ENCODE measurements around the gene GPC6.

Gene GPC6

GRCh38 chr13:93672996-93673395, 446.4 kb downstream of the GPC6 start:
- no peak overlapping the region for H3K4me3 ChIP-seq (ENCODE audit: low read depth, low read length)
- TF ChIP-seq CTCF (IDR thresholded peaks at IDR 0.05; ENCODE audit: borderline replicate concordance, insufficient read depth, low read depth, low read length), result no peak

- no peak for TF ChIP-seq CTCF (IDR thresholded peaks at IDR 0.05; ENCODE audit: borderline replicate concordance, insufficient read depth, low read depth, low read length)
- no peak overlapping the region for H3K4me3 ChIP-seq (ENCODE audit: low read depth, low read length)
Measured at GRCh38 chr13:93673885-93674284, 447.3 kb downstream of the GPC6 start.

GRCh38 chr13:93674337-93674755, 447.7 kb downstream of the GPC6 start:
- no peak for TF ChIP-seq CTCF (IDR thresholded peaks at IDR 0.05; ENCODE audit: borderline replicate concordance, insufficient read depth, low read depth, low read length)
- no peak overlapping the region for H3K4me3 ChIP-seq (ENCODE audit: low read depth, low read length)

- no peak for TF ChIP-seq CTCF (IDR thresholded peaks at IDR 0.05; ENCODE audit: borderline replicate concordance, insufficient read depth, low read depth, low read length)
- H3K4me3 ChIP-seq (ENCODE audit: low read depth, low read length), result no peak overlapping the region
Measured at GRCh38 chr13:93680329-93680728, 453.7 kb downstream of the GPC6 start.

- no peak overlapping the region for H3K4me3 ChIP-seq (ENCODE audit: low read depth, low read length)
- no peak for TF ChIP-seq CTCF (IDR thresholded peaks at IDR 0.05; ENCODE audit: borderline replicate concordance, insufficient read depth, low read depth, low read length)
Measured at GRCh38 chr13:93685900-93686299, 459.3 kb downstream of the GPC6 start.

- H3K4me3 ChIP-seq (ENCODE audit: low read depth, low read length), result no peak overlapping the region
- TF ChIP-seq CTCF (IDR thresholded peaks at IDR 0.05; ENCODE audit: borderline replicate concordance, insufficient read depth, low read depth, low read length), result no peak
Measured at GRCh38 chr13:93686399-93686798, 459.8 kb downstream of the GPC6 start.

GRCh38 chr13:93687261-93687660, 460.7 kb downstream of the GPC6 start:
- no peak overlapping the region for H3K4me3 ChIP-seq (ENCODE audit: low read depth, low read length)
- TF ChIP-seq CTCF (IDR thresholded peaks at IDR 0.05; ENCODE audit: borderline replicate concordance, insufficient read depth, low read depth, low read length), result no peak

Measured in GM12875 (cell line).